ENCODE data around the gene UBE2Q1.

The UBE2Q1 gene

GRCh38 chr1:154501423-154502065 is 56.9 kb downstream of the UBE2Q1 start:
- FAIRE-seq: no peak

GRCh38 chr1:154500533-154500932 is 57.9 kb downstream of the UBE2Q1 start:
- no peak for FAIRE-seq

GRCh38 chr1:154499446-154499845 is 59.0 kb downstream of the UBE2Q1 start:
- FAIRE-seq: no peak
